OCI-LY3 (cell line): ENCODE results near the gene DLGAP4.

Experiments
- H2AFZ ChIP-seq: fragments of 200-600, 300-600 bp; shearing (Covaris generic); 2 replicates; pipeline ENCODE4 v1.6.0; 2014; ENCODE audit warnings: antibody characterized with exemption, low read depth, low read length
- H3K27ac ChIP-seq: fragments of 200-600, 300-600 bp; sonication (generic); 2 replicates; pipeline ENCODE4 v1.5.1; 2014; ENCODE audit warnings: mild to moderate bottlenecking, low read length, moderate library complexity, mixed read lengths
- H3K27me3 ChIP-seq: fragments of 200-600, 300-600 bp; sonication (generic); 2 replicates; pipeline ENCODE4 v1.6.1; 2014; ENCODE audit warnings: low read depth, low read length, mixed read lengths
- H3K36me3 ChIP-seq: fragments of 200-600, 300-600 bp; sonication (generic); replicated peaks from 2 replicates; pipeline ENCODE3; 2014; ENCODE audit warnings: low read depth, low read length, mixed read lengths
- H3K4me1 ChIP-seq: fragments of 300-600, 200-600 bp; sonication (generic); 2 replicates; pipeline ENCODE4 v1.6.1; 2014; ENCODE audit warnings: low read length, mixed read lengths
- H3K4me2 ChIP-seq: fragments of 200-600, 300-600 bp; sonication (generic); 2 replicates; pipeline ENCODE4 v1.6.1; 2014; ENCODE audit warnings: low read length, mixed read lengths
- H3K4me3 ChIP-seq: fragments of 300-600, 200-600 bp; sonication (generic); 2 replicates; pipeline ENCODE4 v1.5.1; 2014; ENCODE audit warnings: antibody characterized with exemption, mild to moderate bottlenecking, low read length, moderate library complexity
- H3K79me2 ChIP-seq: fragments of 300-600, 200-600 bp; shearing (Covaris generic); 2 replicates; pipeline ENCODE4 v1.6.1; 2014; ENCODE audit warnings: mild to moderate bottlenecking, low read length, mixed read lengths
- H3K9ac ChIP-seq: fragments of 300-600, 200-600 bp; shearing (Covaris generic); 2 replicates; pipeline ENCODE4 v1.6.0; 2014; ENCODE audit warnings: mild to moderate bottlenecking, low read length, moderate library complexity
- H3K9me3 ChIP-seq: fragments of 200-600, 300-600 bp; shearing (Covaris generic); 2 replicates; pipeline ENCODE4 v1.6.1; 2014; ENCODE audit warnings: low read length, mixed read lengths; ENCODE audit not compliant: insufficient read depth
- H4K20me1 ChIP-seq: fragments of 200-600, 300-600 bp; sonication (generic); 2 replicates; pipeline ENCODE4 v1.6.1; 2016; ENCODE audit warnings: low read length, mixed read lengths; ENCODE audit not compliant: insufficient read depth
- EZH2phosphoT487 ChIP-seq: fragments of 200-600 bp; shearing (Covaris generic); IDR thresholded peaks from 2 replicates; pipeline ENCODE4 v1.6.1; 2018; ENCODE audit warnings: antibody characterized with exemption, mixed run types, low read depth
- TF ChIP-seq, protein P1 (sequence below): fragments of 200-600, 300-600 bp; sonication (generic); IDR thresholded peaks from 2 replicates; pipeline ENCODE4 v1.5.1; 2014; ENCODE audit warnings: antibody characterized with exemption, low read length, low read depth

Gene DLGAP4

DNA sequence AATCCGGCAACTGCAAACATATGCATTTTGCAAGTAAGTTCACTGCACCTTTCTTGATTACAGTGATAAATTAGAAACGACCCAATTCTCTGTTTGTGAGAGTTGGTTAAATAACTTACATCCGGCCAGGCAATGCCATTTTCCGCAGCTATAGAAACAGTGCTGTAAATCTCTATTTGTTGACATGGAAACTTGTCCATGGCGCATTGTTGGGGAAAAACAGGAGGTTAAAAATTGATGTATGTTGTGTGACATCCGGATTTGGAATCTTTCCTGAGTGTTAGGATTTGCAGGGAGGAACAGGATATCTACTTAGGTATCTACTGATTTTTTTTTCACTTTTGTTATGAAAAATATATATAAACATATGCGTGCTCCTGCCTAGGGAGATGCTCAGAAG is 66.5 kb downstream of the DLGAP4 start:
- Histone ChIP-seq H3K27me3 (peaks cover 19% of the 10 kb centered on the region; the same call in 1 of the 2 replicates), H3K9ac (no peak overlapping the region), H2AFZ (no peak overlapping the region), H4K20me1 (no peaks in the 10 kb centered on the region), H3K27ac (no peak overlapping the region), H3K4me1 (no peaks in the 10 kb centered on the region), H3K36me3 (no peaks in the 10 kb centered on the region), H3K79me2 (no peaks in the 10 kb centered on the region), H3K4me2 (no peak overlapping the region), H3K4me3 (no peak overlapping the region), H3K9me3 (no peaks in the 10 kb centered on the region)
- no peak for TF ChIP-seq EZH2phosphoT487
- TF ChIP-seq, protein P1, sequence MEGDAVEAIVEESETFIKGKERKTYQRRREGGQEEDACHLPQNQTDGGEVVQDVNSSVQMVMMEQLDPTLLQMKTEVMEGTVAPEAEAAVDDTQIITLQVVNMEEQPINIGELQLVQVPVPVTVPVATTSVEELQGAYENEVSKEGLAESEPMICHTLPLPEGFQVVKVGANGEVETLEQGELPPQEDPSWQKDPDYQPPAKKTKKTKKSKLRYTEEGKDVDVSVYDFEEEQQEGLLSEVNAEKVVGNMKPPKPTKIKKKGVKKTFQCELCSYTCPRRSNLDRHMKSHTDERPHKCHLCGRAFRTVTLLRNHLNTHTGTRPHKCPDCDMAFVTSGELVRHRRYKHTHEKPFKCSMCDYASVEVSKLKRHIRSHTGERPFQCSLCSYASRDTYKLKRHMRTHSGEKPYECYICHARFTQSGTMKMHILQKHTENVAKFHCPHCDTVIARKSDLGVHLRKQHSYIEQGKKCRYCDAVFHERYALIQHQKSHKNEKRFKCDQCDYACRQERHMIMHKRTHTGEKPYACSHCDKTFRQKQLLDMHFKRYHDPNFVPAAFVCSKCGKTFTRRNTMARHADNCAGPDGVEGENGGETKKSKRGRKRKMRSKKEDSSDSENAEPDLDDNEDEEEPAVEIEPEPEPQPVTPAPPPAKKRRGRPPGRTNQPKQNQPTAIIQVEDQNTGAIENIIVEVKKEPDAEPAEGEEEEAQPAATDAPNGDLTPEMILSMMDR = no peak

DNA sequence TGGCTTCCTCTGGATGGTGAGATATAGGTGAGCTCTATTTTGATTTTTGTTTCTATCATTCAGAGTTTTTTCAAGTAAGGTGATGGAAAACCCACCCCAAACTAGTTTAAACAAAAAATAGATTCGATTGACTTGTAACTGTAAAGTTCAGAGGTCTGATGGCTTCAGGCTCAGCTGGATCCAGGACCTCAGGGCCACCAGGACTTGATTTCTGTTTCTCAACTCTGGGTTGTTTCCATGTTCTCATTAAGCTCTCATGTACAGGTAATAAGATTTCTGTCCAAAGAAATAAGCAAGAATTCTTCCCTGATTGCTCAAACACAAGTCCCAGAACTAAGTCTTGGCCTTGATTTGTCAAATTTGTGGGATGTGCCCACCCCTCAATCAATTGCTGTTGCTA is 67.0 kb downstream of the DLGAP4 start:
- H3K27me3 ChIP-seq = peaks cover 19% of the 10 kb centered on the region; the same call in 1 of the 2 replicates
- no peaks in the 10 kb centered on the region for H4K20me1 ChIP-seq
- no peaks in the 10 kb centered on the region for H3K36me3 ChIP-seq
- no peaks in the 10 kb centered on the region for H3K79me2 ChIP-seq
- H3K4me3 ChIP-seq = no peak overlapping the region
- H2AFZ ChIP-seq = no peak overlapping the region
- no peaks in the 10 kb centered on the region for H3K9me3 ChIP-seq
- no peak overlapping the region for H3K4me2 ChIP-seq
- no peak overlapping the region for H3K27ac ChIP-seq
- no peak overlapping the region for H3K9ac ChIP-seq
- no peaks in the 10 kb centered on the region for H3K4me1 ChIP-seq
- TF ChIP-seq, protein P1 = no peak
- no peak for TF ChIP-seq EZH2phosphoT487

DNA sequence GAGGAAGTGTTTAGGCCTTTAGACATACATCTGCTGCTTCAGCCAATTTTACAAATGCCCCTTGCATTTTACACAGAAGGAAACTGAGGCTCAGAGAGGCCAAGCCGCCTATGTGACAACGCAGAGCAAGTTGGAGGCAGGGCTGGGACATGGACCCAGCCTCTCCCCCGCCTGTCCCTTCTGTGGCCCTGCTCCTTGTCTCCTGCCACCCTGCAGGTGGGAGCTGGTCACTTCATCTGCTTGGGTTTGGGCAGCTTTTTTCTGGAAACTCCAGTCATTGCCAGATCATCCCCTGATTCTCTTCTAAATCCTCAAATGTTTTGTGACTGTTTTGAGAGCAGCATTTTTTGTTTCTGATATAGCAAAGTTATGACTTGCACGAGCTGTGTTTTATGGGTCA is 68.9 kb downstream of the DLGAP4 start:
- peaks cover 29% of the 10 kb centered on the region; the same call in 1 of the 2 replicates for H3K27me3 ChIP-seq
- H2AFZ ChIP-seq = no peak overlapping the region
- H4K20me1 ChIP-seq = no peaks in the 10 kb centered on the region
- H3K9me3 ChIP-seq = no peaks in the 10 kb centered on the region
- H3K9ac ChIP-seq = no peak overlapping the region
- H3K4me1 ChIP-seq = no peaks in the 10 kb centered on the region
- H3K27ac ChIP-seq = no peak overlapping the region
- H3K4me3 ChIP-seq = no peak overlapping the region
- H3K36me3 ChIP-seq = no peaks in the 10 kb centered on the region
- H3K79me2 ChIP-seq = no peaks in the 10 kb centered on the region
- TF ChIP-seq, protein P1 = no peak
- TF ChIP-seq EZH2phosphoT487 = no peak
- no peak overlapping the region for H3K4me2 ChIP-seq

DNA sequence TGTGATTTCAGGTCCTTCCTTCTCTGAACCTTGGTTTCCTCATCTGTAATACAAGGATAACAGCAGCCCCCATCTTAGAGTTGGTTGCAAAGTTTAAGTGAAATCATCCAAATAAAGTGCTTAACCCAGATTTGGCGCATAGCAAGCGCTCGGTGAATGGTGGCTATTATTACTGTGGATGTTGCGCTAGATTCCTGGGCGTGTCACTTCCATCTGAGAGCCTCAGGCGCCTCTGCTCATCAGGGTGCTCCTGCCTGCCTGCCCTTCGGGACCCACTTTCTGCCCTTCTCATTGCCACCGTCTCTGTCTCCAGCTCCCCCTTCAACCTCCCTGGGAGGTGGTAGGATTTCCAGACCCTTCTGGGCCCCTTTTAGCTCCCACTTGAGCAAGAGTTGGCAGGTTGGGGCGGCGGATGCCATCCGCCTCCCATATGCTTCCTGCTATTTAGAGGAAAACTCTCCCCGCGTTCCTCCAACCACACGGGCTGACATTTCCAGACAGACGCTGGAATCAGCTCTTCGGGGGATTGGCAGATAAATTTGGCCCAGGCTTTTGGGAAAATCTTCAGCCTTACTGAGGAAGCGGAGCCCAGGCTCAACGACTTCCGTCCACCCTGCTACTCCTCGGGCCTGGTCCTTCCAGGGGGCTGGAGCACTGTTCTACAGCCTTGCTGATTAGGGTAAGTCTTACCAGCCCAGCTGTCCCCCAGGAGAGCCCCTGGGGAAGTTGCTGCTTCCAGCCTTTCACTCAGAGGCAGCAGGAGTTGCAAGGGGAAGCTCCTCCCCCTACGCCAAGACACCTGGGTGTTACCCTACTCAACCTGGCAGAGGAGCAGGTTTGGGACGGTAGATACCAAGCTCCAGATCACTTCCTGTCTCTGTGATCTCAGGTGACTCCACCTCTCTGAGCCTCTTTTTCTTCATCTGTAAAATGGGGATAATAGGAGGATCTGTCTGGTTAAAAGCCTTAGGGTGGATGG is 71.5 kb downstream of the DLGAP4 start:
- no peak overlapping the region for H3K4me2 ChIP-seq
- peaks cover 34% of the 10 kb centered on the region; the same call in 1 of the 2 replicates for H3K27me3 ChIP-seq

More for the DNA sequence above, 71.5 kb downstream of the DLGAP4 start:
- Histone ChIP-seq H3K4me1 (no peaks in the 10 kb centered on the region), H3K36me3 (no peaks in the 10 kb centered on the region), H2AFZ (no peak overlapping the region), H3K9ac (no peak overlapping the region), H3K9me3 (no peaks in the 10 kb centered on the region), H4K20me1 (peaks cover 4% of the 10 kb centered on the region; the same call in 1 of the 2 replicates), H3K4me3 (no peak overlapping the region), H3K79me2 (no peaks in the 10 kb centered on the region), H3K27ac (no peak overlapping the region)
- no peak for TF ChIP-seq EZH2phosphoT487
- TF ChIP-seq, protein P1 = no peak
